Omental fat pad (tissue), 4 donors: ENCODE results near the gene GAB1. TPM values are rescaled to one million over a fixed set of nuclear protein-coding genes. Genes with fewer than 3 reads are reported as not detected.

Source experiments
- ATAC-seq: fragments of 150-250 bp; one replicate; pipeline ENCODE4 v1.9.1; 2016; ENCODE audit warnings: mild to moderate bottlenecking, moderate library complexity; ENCODE audit not compliant: low FRiP score
- DNase-seq: peaks from one replicate; pipeline ENCODE4 v3.0.0-alpha.2; 2019; ENCODE audit warnings: low spot score
- CTCF ChIP-seq, 3 donors: fragments of 450-650 bp; IDR thresholded peaks; one replicate each; pipeline ENCODE4 v1.5.1; 2016 to 2017; ENCODE audit warnings: antibody characterized with exemption in 3 of 3, mild to moderate bottlenecking in 3 of 3, moderate library complexity in 2 of 3
- total RNA-seq, 4 donors: library from RNA; depleted of rRNA; stranded (reverse); fragments of >200 nt; gene quantifications; one replicate each; pipeline ENCODE4 v1.1.0, GENCODE V29; 2016

Gene GAB1
- total RNA-seq, 4 donors from 2014 or later: 9.4 to 32.2 (median 29.4) TPM

- ATAC-seq: no peak
These were observed 1.1 kb downstream of the GAB1 start for GRCh38 chr4:143337600-143338287.

GRCh38 chr4:143338313-143338712, 1.6 kb downstream of the GAB1 start:
- ATAC-seq (no peak), DNase-seq (no peak)
- TF ChIP-seq CTCF (IDR thresholded peaks at IDR 0.05): no peak

More at GRCh38 chr4:143337600-143338287, 1.1 kb downstream of the GAB1 start:
- no peak for DNase-seq
- TF ChIP-seq CTCF (IDR thresholded peaks at IDR 0.05): no peak

DNA sequence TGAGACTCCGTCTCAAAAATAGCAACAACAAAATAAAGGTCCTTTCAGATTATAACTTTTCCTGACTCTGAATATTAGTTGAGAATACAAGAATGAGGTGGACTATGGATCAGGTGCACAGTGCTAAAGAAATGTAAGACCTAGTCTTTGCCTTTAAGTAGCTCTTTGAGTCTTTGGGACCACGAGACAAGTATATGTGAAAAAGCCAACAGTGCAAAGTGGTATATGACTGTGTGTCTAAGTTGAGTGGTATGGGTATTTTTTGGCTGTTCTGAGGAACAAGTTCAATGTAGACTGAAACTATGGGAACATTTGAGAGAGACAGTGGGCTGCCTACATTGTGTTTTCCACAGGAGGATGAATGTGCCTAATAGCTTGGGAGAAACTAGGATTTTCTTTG, 2.8 kb downstream of the GAB1 start:
- no peak for TF ChIP-seq CTCF (IDR thresholded peaks at IDR 0.05)
- ATAC-seq (no peak), DNase-seq (no peak)

DNA sequence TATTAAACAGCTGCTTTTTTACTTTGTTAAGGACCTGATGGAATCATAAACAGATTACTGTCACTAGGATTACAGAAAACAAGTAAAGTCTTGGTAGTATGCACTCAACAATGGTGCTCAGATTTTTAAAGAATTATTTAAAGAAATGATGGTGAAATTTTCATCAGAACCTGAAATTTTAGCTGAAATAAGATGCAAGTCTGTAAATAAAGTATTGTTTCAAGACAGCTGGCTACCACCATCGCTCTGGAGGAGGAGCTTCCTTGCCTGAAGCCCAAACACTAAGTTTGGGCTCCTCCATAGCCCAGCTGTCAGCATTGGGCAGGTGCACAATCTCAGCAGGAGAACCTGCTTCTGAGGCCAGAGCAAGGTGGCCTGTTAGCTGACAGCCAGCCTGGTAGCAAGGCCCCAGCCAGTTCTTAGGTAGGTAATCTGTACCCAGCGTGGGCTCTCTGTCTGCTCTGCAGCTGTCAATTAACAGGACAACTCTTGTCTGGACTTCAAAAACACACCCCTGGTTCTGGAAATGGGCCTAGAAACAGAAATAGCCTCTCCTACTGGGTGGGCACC, 4.6 kb downstream of the GAB1 start:
- no peak for TF ChIP-seq CTCF (IDR thresholded peaks at IDR 0.05)
- no peak for DNase-seq
- ATAC-seq: no peak

GRCh38 chr4:143343276-143343831, 6.7 kb downstream of the GAB1 start:
- no peak for TF ChIP-seq CTCF (IDR thresholded peaks at IDR 0.05)
- no peak for DNase-seq

DNA sequence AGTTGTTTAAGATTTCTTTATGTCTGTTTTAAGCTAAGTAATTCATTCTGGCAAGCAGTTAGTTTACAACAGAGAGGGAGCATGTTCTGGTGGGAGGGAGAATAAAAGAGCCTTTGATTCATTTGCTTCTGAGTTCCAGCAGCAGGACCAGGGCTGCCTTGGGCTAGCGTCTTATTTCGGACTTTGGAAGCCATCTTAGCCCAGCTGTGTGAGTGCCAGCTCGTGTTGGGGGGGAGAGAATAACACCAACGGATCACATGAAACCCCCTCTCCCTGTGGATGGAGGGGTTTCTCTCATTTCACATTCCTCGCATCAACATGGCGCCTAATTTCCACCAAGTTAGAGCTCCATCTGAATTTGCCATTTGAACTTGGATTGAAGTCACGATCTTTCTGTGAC, 7.4 kb downstream of the GAB1 start:
- TF ChIP-seq CTCF (IDR thresholded peaks at IDR 0.05): no peak
- no peak for DNase-seq
- ATAC-seq: no peak

More at GRCh38 chr4:143343276-143343831, 6.7 kb downstream of the GAB1 start:
- ATAC-seq: no peak

DNA sequence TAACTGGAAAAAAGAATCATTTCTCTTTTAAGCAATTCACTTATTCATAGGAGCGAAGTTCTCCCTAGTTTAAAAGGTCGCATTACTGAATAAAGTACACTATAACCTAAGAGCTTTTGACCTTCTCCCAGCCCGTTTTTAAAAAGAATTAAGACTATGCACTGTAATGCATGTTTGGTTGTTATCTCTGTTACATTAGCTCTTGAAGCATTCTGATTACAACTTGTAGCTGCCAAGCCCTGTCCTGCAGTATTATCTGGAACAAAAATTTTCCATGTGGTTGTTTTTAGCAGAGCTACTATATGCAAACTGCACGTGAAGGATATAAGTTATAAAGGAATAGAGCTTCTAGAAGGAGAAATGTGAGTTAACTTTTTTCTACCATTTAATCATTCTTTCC, 8.1 kb downstream of the GAB1 start:
- ATAC-seq (peak; percentile 24), DNase-seq (no peak)
- no peak for TF ChIP-seq CTCF (IDR thresholded peaks at IDR 0.05)
